RWPE1 (cell line): ENCODE results near the gene RGS3.

Experiments used
- CTCF ChIA-PET: fragments of 350-600 bp; sonication (Branson Sonifier 250); formaldehyde crosslinking; extraction: SDS; loops from one replicate; lab custom pipeline; 2021; lab: Yijun Ruan, JAX
- POLR2A ChIA-PET: fragments of 400-600 bp; formaldehyde crosslinking; extraction: SDS; loops from one replicate; lab custom pipeline; 2020; ENCODE audit warnings: antibody characterized with exemption; ENCODE audit not compliant: low non-redundant PET; lab: Yijun Ruan, JAX
- DNase-seq: peaks from one replicate; pipeline ENCODE4 v3.0.0; 2012; ENCODE audit warnings: low spot score
- H3K27ac ChIP-seq: fragments of 450-650 bp; 2 replicates; pipeline ENCODE4 v1.5.1; 2017
- CTCF ChIP-seq: fragments of 450-650 bp; conservative IDR thresholded peaks from 2 replicates; pipeline ENCODE4 v1.5.1; 2017; ENCODE audit warnings: low read depth, mild to moderate bottlenecking

RGS3 gene

GRCh38 chr9:113631137-113631765 is 167.7 kb downstream of the RGS3 start:
- CTCF ChIA-PET = interaction anchor here (1.4 kb wide), 1 partner anchor 40 kb away, joined by 3 read pairs; no protein-coding TSS in a partner anchor
- POLR2A ChIA-PET = no interaction called here
- H3K27ac ChIP-seq = no peak overlapping the region
- TF ChIP-seq CTCF = no peak
- DNase-seq = no peak

GRCh38 chr9:113631871-113632665 is 168.5 kb downstream of the RGS3 start:
- no peak for DNase-seq
- ChIA-PET CTCF (interaction anchor here (1.4 kb wide), 1 partner anchor 41 kb away, joined by 3 read pairs; no protein-coding TSS in a partner anchor), POLR2A (no interaction called here)
- TF ChIP-seq CTCF = no peak
- H3K27ac ChIP-seq = no peak overlapping the region

- TF ChIP-seq CTCF = no peak
- H3K27ac ChIP-seq = no peak overlapping the region
- CTCF ChIA-PET = interaction anchor here (1.4 kb wide), 1 partner anchor 42 kb away, joined by 3 read pairs; no protein-coding TSS in a partner anchor
- POLR2A ChIA-PET = no interaction called here
- no peak for DNase-seq
Observed at GRCh38 chr9:113632776-113633590, 169.5 kb downstream of the RGS3 start.

- ChIA-PET CTCF (no interaction called here), POLR2A (no interaction called here)
- DNase-seq = no peak
- TF ChIP-seq CTCF = no peak
- H3K27ac ChIP-seq = no peak overlapping the region
Observed at GRCh38 chr9:113633782-113634595, 170.5 kb downstream of the RGS3 start.

GRCh38 chr9:113634596-113635515 is 171.3 kb downstream of the RGS3 start:
- no peak overlapping the region for H3K27ac ChIP-seq
- ChIA-PET POLR2A (no interaction called here), CTCF (no interaction called here)
- TF ChIP-seq CTCF = no peak
- DNase-seq = no peak
